Measurements from ENCODE around the gene ZKSCAN5. TPM values are rescaled to one million over a fixed set of nuclear protein-coding genes. Genes with fewer than 3 reads are reported as not detected.
A peak's percentile ranks its signal among the peaks of the same experiment; 100 is the strongest.
"Not testable (repeated sequence)": the region's sequence is repeated elsewhere in the genome, so short reads cannot be mapped to it uniquely, and the experiment has no call there.

The ZKSCAN5 gene
- total RNA-seq, 1 donor from 2014 or later: 20.4 TPM

- FAIRE-seq (no peak), DNase-seq (ENCODE audit: low spot score in 2 of 2) (peak in 1 of 2 donors; percentile 7)
Measured at GRCh38 chr7:99551334-99551733, 46.9 kb downstream of the ZKSCAN5 start.

- no peak for FAIRE-seq
- DNase-seq (ENCODE audit: low spot score in 2 of 2): peak; percentile 87 to 94
Measured at GRCh38 chr7:99551767-99552463, 47.5 kb downstream of the ZKSCAN5 start, which contains the start of gene FAM200A. Gene FAM200A (minus strand): TSS chr7:99552114. CDS start chr7:99548407, 3,707 bp downstream.

- FAIRE-seq: no peak
- DNase-seq (ENCODE audit: low spot score in 2 of 2): no peak
Measured at GRCh38 chr7:99553039-99553438, 48.6 kb downstream of the ZKSCAN5 start.

GRCh38 chr7:99554939-99555338 lies 50.5 kb downstream of the ZKSCAN5 start:
- DNase-seq (ENCODE audit: low spot score in 2 of 2) (no peak), FAIRE-seq (no peak)

- FAIRE-seq (no peak), DNase-seq (ENCODE audit: low spot score in 2 of 2) (no peak)
Measured at GRCh38 chr7:99557196-99557607, 52.7 kb downstream of the ZKSCAN5 start.

- FAIRE-seq (no peak), DNase-seq (ENCODE audit: low spot score in 2 of 2) (no peak)
Measured at GRCh38 chr7:99557940-99558305, 53.5 kb downstream of the ZKSCAN5 start.

- DNase-seq (ENCODE audit: low spot score in 2 of 2) (peak; percentile 85 to 91), FAIRE-seq (no peak)
Measured at GRCh38 chr7:99558306-99559174, 54.1 kb downstream of the ZKSCAN5 start, which contains the start of gene ZNF655. Gene ZNF655 (plus strand): TSS chr7:99558642. CDS start chr7:99560560, 1,918 bp downstream.

GRCh38 chr7:99559175-99559915 lies 54.9 kb downstream of the ZKSCAN5 start:
- DNase-seq (ENCODE audit: low spot score in 2 of 2) (no peak), FAIRE-seq (no peak)

GRCh38 chr7:99560834-99561736 lies 56.6 kb downstream of the ZKSCAN5 start:
- DNase-seq (ENCODE audit: low spot score in 2 of 2): no peak
- FAIRE-seq: no peak

- DNase-seq (ENCODE audit: low spot score in 2 of 2) (no peak), FAIRE-seq (no peak)
Measured at GRCh38 chr7:99561737-99562051, 57.2 kb downstream of the ZKSCAN5 start.

- no peak for FAIRE-seq
Measured at GRCh38 chr7:99562114-99562784, 57.8 kb downstream of the ZKSCAN5 start.

GRCh38 chr7:99562832-99563231 lies 58.4 kb downstream of the ZKSCAN5 start:
- DNase-seq (ENCODE audit: low spot score in 2 of 2) (no peak), FAIRE-seq (no peak)

More at GRCh38 chr7:99562114-99562784, 57.8 kb downstream of the ZKSCAN5 start:
- no peak for DNase-seq (ENCODE audit: low spot score in 2 of 2)

GRCh38 chr7:99563650-99564049 lies 59.2 kb downstream of the ZKSCAN5 start:
- no peak for FAIRE-seq
- DNase-seq (ENCODE audit: low spot score in 2 of 2): no peak

- not testable (repeated sequence) for DNase-seq (ENCODE audit: low spot score in 2 of 2); FAIRE-seq
Measured at GRCh38 chr7:99568770-99569169, 64.3 kb downstream of the ZKSCAN5 start.

- no peak for DNase-seq (ENCODE audit: low spot score in 2 of 2)
- no peak for FAIRE-seq
Measured at GRCh38 chr7:99571768-99572167, 67.3 kb downstream of the ZKSCAN5 start.

GRCh38 chr7:99573257-99573656 lies 68.8 kb downstream of the ZKSCAN5 start:
- FAIRE-seq (no peak), DNase-seq (ENCODE audit: low spot score in 2 of 2) (no peak)

- FAIRE-seq (no peak), DNase-seq (ENCODE audit: low spot score in 2 of 2) (no peak)
Measured at GRCh38 chr7:99576251-99576650, 71.8 kb downstream of the ZKSCAN5 start.

GRCh38 chr7:99579281-99579955 lies 75.0 kb downstream of the ZKSCAN5 start:
- DNase-seq (ENCODE audit: low spot score in 2 of 2): no peak
- no peak for FAIRE-seq

All from frontal cortex (tissue), 4 donors.